RWPE1 (cell line): ENCODE measurements around the gene NT5DC3.
"Not testable (repeated sequence)": the region's sequence is repeated elsewhere in the genome, so short reads cannot be mapped to it uniquely, and the experiment has no call there.

Experiments used
- CTCF ChIA-PET: fragments of 350-600 bp; sonication (Branson Sonifier 250); formaldehyde crosslinking; extraction: SDS; loops from one replicate; lab custom pipeline; 2021; lab: Yijun Ruan, JAX
- POLR2A ChIA-PET: fragments of 400-600 bp; formaldehyde crosslinking; extraction: SDS; loops from one replicate; lab custom pipeline; 2020; ENCODE audit warnings: antibody characterized with exemption; ENCODE audit not compliant: low non-redundant PET; lab: Yijun Ruan, JAX
- DNase-seq: peaks from one replicate; pipeline ENCODE4 v3.0.0; 2012; ENCODE audit warnings: low spot score
- H3K27ac ChIP-seq: fragments of 450-650 bp; 2 replicates; pipeline ENCODE4 v1.5.1; 2017
- CTCF ChIP-seq: fragments of 450-650 bp; conservative IDR thresholded peaks from 2 replicates; pipeline ENCODE4 v1.5.1; 2017; ENCODE audit warnings: low read depth, mild to moderate bottlenecking

Gene NT5DC3

DNA sequence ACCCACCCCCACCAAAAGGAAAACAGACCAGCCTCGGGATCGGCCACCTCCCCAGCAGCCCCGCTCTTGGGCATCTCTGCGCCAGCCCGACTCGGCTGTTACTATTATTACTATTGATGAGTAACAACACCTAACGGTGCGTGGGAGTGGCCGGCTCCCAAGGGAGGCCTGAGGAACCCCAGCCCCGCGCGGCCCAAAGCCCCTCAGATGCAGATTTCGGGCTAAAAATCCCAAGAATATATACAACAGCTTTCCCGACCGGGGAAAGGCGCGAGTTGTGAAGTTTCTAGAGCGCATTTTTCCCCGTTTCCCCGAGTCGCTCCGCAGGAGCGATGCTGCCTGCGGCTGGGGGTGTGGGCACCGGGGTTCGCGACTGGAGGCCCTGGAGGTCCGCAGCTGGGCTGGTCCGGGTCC, 565 bp downstream of the NT5DC3 start:
- no peak for TF ChIP-seq CTCF
- DNase-seq, result peak; percentile 57
- CTCF ChIA-PET, result interaction anchor here (0.7 kb wide), 1 partner anchor 60 kb away, joined by 3 read pairs; no protein-coding TSS in a partner anchor

DNA sequence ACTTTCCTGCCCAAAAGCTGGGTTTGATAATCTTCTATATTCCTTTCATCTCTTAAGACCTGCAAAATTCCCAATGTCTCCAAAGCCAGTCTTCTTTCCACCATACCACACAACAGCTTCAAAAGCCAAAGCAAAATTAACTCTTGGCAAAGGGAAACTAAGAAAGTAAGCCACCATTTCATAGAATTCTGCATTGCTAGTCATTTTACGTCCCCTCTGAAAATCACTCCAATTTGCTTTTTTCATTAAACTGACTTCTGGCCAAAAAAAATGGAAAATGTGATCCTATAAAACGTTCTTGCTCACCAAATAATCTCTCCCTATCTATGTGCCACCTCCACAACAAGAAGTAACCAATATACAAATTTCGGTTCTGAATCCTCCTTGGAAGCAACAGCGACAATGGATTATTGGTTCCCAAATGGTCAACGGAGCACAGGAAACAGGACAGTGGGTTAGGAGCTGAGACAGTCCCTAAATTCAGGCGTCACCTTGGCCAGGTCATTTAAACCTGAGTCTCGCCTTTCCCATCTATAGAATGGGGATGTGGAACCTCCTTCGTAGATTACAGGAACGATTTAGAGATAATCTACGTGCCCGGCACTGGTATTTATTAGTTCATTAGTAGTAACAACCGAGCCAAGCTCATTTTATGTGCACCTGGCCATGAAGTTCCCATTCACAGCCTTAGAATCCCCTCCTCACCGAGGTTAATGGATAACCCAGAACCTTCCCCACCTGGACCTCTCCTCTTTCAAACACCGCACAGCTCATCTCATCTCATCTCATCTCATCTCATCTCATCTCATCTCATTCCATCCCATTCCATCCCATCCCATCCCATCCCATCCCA, 1.2 kb downstream of the NT5DC3 start:
- POLR2A ChIA-PET, result no interaction called here
- no peak for DNase-seq
- H3K27ac ChIP-seq, result peak overlapping the region; percentile 93
- TF ChIP-seq CTCF, result no peak
- CTCF ChIA-PET, result interaction anchor here (0.7 kb wide), 1 partner anchor 53 kb away, joined by 3 read pairs; no protein-coding TSS in a partner anchor

More for the DNA sequence above, 565 bp downstream of the NT5DC3 start:
- H3K27ac ChIP-seq, result peak overlapping the region; percentile 93
- POLR2A ChIA-PET, result no interaction called here

- ChIA-PET CTCF (interaction anchor here (0.7 kb wide), 1 partner anchor 53 kb away, joined by 3 read pairs; no protein-coding TSS in a partner anchor), POLR2A (no interaction called here)
- H3K27ac ChIP-seq, result no peak overlapping the region
- DNase-seq, result no peak
- TF ChIP-seq CTCF, result no peak
These were observed 1.9 kb downstream of the NT5DC3 start for GRCh38 chr12:103839103-103839502.

DNA sequence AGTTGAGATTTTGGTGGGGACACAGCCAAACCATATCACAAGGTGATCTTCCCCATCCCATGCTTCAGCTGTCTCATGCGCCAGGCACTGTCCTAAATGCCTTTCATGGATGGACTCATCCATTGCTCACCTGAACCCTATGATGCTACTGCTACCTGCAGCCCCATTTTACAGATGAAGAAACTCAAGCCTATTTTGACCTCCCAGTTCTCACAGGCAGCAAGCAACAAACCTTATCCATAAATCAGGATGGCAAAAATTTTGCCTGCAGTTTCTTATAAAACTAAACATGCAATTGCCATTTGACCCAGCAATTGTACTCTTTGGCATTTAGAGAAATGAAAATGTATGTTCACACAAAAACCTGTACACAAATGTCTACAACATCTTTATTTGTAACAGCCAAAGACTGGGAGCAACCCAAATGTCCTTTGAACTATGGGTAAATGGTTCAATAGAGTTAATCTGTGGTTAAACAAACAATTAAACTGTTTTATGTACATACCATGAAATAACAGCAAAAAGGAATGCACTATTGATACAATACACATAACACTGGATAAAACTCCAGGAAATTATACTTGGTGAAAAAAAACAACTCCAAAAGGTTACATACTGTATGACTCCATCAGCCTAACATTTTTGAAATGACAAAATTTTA, 2.6 kb downstream of the NT5DC3 start:
- ChIA-PET POLR2A (no interaction called here), CTCF (no interaction called here)
- no peak for DNase-seq
- H3K27ac ChIP-seq, result no peak overlapping the region
- TF ChIP-seq CTCF, result no peak

DNA sequence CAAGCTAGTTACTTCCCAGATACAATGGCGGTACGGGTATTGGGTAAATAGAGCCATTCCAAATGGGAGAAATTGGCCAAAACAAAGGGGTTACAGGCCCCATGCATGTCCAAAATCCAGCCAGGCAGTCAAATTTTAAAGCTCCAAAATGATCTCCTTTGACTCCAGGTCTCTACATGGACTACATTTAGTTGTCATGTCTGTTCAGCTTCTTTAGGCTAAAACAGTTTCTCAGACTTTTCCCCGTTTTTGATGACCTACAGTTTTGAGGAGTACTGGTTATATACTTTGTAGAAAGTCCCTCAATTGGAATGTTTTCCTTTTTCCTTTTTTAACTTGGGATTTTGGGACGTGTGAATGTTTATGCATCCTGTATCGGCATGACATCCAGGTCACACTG, 4.7 kb downstream of the NT5DC3 start:
- no peak for TF ChIP-seq CTCF
- H3K27ac ChIP-seq, result no peak overlapping the region
- no peak for DNase-seq
- POLR2A ChIA-PET, result no interaction called here
- CTCF ChIA-PET, result no interaction called here

GRCh38 chr12:103835747-103836335, 5.2 kb downstream of the NT5DC3 start:
- POLR2A ChIA-PET, CTCF ChIA-PET, H3K27ac ChIP-seq, DNase-seq: not testable (repeated sequence)
